Measurements from ENCODE around the gene NTM.

DNA sequence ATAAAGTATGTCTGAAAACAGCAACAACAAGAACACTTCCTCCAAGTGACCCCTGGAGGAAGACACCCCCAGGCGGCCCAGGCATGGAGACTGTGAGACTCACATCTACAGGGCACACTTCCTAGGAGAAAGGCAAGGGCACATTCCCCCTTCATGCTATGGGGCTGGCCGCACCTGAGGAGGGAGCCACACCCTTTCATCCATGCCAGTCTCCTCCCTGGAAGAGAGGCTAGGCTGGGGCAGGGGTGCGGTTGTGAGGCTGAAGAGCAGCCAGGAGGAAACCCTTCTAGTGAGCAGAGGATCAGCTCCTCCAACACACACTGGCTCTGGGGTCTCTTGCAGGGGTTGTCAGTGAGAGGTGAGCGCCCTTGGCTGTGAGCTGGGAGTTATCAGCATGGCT is 678.8 kb downstream of the NTM start:
- TF ChIP-seq, protein P1, sequence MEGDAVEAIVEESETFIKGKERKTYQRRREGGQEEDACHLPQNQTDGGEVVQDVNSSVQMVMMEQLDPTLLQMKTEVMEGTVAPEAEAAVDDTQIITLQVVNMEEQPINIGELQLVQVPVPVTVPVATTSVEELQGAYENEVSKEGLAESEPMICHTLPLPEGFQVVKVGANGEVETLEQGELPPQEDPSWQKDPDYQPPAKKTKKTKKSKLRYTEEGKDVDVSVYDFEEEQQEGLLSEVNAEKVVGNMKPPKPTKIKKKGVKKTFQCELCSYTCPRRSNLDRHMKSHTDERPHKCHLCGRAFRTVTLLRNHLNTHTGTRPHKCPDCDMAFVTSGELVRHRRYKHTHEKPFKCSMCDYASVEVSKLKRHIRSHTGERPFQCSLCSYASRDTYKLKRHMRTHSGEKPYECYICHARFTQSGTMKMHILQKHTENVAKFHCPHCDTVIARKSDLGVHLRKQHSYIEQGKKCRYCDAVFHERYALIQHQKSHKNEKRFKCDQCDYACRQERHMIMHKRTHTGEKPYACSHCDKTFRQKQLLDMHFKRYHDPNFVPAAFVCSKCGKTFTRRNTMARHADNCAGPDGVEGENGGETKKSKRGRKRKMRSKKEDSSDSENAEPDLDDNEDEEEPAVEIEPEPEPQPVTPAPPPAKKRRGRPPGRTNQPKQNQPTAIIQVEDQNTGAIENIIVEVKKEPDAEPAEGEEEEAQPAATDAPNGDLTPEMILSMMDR (IDR thresholded peaks at IDR 0.05; ENCODE audit: low read length): no peak
- no peak for TF ChIP-seq EZH2 (IDR thresholded peaks at IDR 0.05; ENCODE audit: borderline replicate concordance, low read length)

All from OCI-LY1 (cell line).